GM19463 (cell line): Measurements from ENCODE around the gene SLC66A3.

ENCODE experiments used
- ATAC-seq: cut with Tn5 transposase; IDR thresholded peaks from one replicate; pipeline ENCODE4 v1.9.1; 2021; ENCODE audit warnings: mild to moderate bottlenecking, moderate library complexity; ENCODE audit not compliant: unreplicated experiment

Gene SLC66A3

GRCh38 chr2:11155381-11156035 is at the start of gene SLC66A3:
SLC66A3 (plus strand) TSS chr2:11155467; CDS start chr2:11155547, 80 bp downstream.
- peak; percentile 79 for ATAC-seq

- no peak for ATAC-seq
These were observed 46.3 kb upstream of the SLC66A3 start for GRCh38 chr2:11109002-11109401.

GRCh38 chr2:11112870-11113428 is 42.3 kb upstream of the SLC66A3 start:
- no peak for ATAC-seq

GRCh38 chr2:11117776-11118175 is 37.5 kb upstream of the SLC66A3 start:
- ATAC-seq = no peak

GRCh38 chr2:11118761-11119160 is 36.5 kb upstream of the SLC66A3 start:
- no peak for ATAC-seq

- ATAC-seq = no peak
These were observed 34.0 kb upstream of the SLC66A3 start for GRCh38 chr2:11121099-11121822.

GRCh38 chr2:11121823-11122155 is 33.5 kb upstream of the SLC66A3 start:
- no peak for ATAC-seq

- ATAC-seq = no peak
These were observed 32.9 kb upstream of the SLC66A3 start for GRCh38 chr2:11122380-11122779.

GRCh38 chr2:11123001-11123809 is 32.1 kb upstream of the SLC66A3 start:
- no peak for ATAC-seq

- ATAC-seq = peak; percentile 58
These were observed 31.2 kb upstream of the SLC66A3 start for GRCh38 chr2:11123856-11124759.

GRCh38 chr2:11124760-11125068 is 30.6 kb upstream of the SLC66A3 start:
- ATAC-seq = no peak

GRCh38 chr2:11127761-11128160 is 27.5 kb upstream of the SLC66A3 start:
- no peak for ATAC-seq

GRCh38 chr2:11128243-11128951 is 26.9 kb upstream of the SLC66A3 start:
- ATAC-seq = no peak

GRCh38 chr2:11129598-11130449 is 25.4 kb upstream of the SLC66A3 start:
- peak; percentile 75 for ATAC-seq

GRCh38 chr2:11131166-11131920 is 23.9 kb upstream of the SLC66A3 start:
- no peak for ATAC-seq

GRCh38 chr2:11132036-11132671 is 23.1 kb upstream of the SLC66A3 start:
- no peak for ATAC-seq

GRCh38 chr2:11133238-11133935 is 21.9 kb upstream of the SLC66A3 start:
- ATAC-seq = no peak
